Measurements from ENCODE around the gene PRXL2B.
A peak's percentile ranks its signal among the peaks of the same experiment; 100 is the strongest.
"Not testable (repeated sequence)": the region's sequence is repeated elsewhere in the genome, so short reads cannot be mapped to it uniquely, and the experiment has no call there.

The PRXL2B gene

GRCh38 chr1:2560299-2561073 lies 26.1 kb upstream of the PRXL2B start:
- FAIRE-seq, result no peak
- no peak for DNase-seq (ENCODE audit: insufficient read length)
- TF ChIP-seq POLR2A (IDR thresholded peaks at IDR 0.05; ENCODE audit: low read depth, low read length), result no peak
- TF ChIP-seq POLR2AphosphoS5 (IDR thresholded peaks at IDR 0.05; ENCODE audit: low read depth, low read length), result no peak
- no peak for TF ChIP-seq TAF1 (IDR thresholded peaks at IDR 0.05; ENCODE audit: borderline replicate concordance, low read depth, low read length)

GRCh38 chr1:2561446-2561845 lies 25.1 kb upstream of the PRXL2B start:
- no peak for TF ChIP-seq TAF1 (IDR thresholded peaks at IDR 0.05; ENCODE audit: borderline replicate concordance, low read depth, low read length)
- TF ChIP-seq POLR2A (IDR thresholded peaks at IDR 0.05; ENCODE audit: low read depth, low read length), result no peak
- no peak for TF ChIP-seq POLR2AphosphoS5 (IDR thresholded peaks at IDR 0.05; ENCODE audit: low read depth, low read length)
- DNase-seq (ENCODE audit: insufficient read length) (no peak), FAIRE-seq (no peak)

- DNase-seq (ENCODE audit: insufficient read length) (no peak), FAIRE-seq (no peak)
- TF ChIP-seq TAF1 (IDR thresholded peaks at IDR 0.05; ENCODE audit: borderline replicate concordance, low read depth, low read length) (no peak), POLR2A (IDR thresholded peaks at IDR 0.05; ENCODE audit: low read depth, low read length) (no peak), POLR2AphosphoS5 (IDR thresholded peaks at IDR 0.05; ENCODE audit: low read depth, low read length) (no peak)
Observed at GRCh38 chr1:2561898-2562895, 24.4 kb upstream of the PRXL2B start.

DNA sequence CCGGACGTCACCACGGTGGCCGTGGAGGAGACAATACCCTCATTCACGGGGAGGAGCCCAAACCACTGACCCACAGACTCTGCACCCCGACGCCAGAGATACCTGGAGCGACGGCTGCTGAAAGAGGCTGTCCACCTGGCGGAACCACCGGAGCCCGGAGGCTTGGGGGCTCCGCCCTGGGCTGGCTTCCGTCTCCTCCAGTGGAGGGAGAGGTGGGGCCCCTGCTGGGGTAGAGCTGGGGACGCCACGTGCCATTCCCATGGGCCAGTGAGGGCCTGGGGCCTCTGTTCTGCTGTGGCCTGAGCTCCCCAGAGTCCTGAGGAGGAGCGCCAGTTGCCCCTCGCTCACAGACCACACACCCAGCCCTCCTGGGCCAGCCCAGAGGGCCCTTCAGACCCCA lies 23.4 kb upstream of the PRXL2B start:
- FAIRE-seq, result no peak
- no peak for TF ChIP-seq TAF1 (IDR thresholded peaks at IDR 0.05; ENCODE audit: borderline replicate concordance, low read depth, low read length)
- TF ChIP-seq POLR2AphosphoS5 (IDR thresholded peaks at IDR 0.05; ENCODE audit: low read depth, low read length), result no peak
- no peak for TF ChIP-seq POLR2A (IDR thresholded peaks at IDR 0.05; ENCODE audit: low read depth, low read length)
- DNase-seq (ENCODE audit: insufficient read length), result no peak

DNA sequence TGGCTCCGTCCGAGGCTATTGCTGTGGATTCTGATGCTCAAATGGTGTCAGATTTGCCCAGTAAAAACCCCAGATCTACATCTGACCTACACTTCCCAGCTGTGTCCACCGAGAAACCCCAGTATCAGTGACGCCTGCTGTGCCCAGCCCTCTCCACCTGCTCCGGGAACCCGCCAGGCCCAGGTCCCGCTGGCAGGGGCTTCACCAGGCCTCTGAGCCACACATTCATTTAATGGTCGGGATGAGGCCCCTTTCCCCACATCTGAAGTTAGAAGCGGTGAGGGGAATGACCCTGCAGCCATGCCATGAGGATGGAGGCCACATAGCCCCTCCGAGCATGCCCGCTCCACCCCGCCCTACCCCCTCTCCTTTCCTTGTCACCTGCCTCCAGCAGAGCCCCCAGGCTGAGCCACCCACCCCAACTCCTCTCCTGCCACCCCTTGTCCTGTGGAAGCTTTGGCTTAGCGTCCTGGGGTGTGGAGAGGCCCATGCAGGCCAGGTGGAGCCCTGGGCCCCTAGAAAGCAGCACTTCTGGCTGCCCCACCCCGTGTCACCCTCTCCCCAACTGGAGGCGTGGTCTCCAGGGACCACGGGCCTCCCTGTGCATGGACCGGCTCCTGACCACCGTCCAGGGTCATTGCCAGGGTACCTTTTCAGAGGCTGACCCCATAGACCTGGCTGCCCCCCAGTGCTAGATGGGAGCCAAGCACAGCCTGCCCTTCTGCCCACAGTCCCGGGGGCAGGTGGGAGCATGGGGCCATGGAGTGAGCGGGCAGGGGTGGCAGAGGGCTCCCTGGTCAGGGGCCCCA lies 22.4 kb upstream of the PRXL2B start:
- no peak for FAIRE-seq
- no peak for DNase-seq (ENCODE audit: insufficient read length)
- TF ChIP-seq POLR2A (IDR thresholded peaks at IDR 0.05; ENCODE audit: low read depth, low read length) (no peak; the same call in 1 of the 2 replicates), POLR2AphosphoS5 (IDR thresholded peaks at IDR 0.05; ENCODE audit: low read depth, low read length) (no peak; the same call in 1 of the 2 replicates), TAF1 (IDR thresholded peaks at IDR 0.05; ENCODE audit: borderline replicate concordance, low read depth, low read length) (no peak)

- FAIRE-seq (no peak), DNase-seq (ENCODE audit: insufficient read length) (no peak)
- TF ChIP-seq POLR2AphosphoS5 (IDR thresholded peaks at IDR 0.05; ENCODE audit: low read depth, low read length) (no peak), TAF1 (IDR thresholded peaks at IDR 0.05; ENCODE audit: borderline replicate concordance, low read depth, low read length) (no peak), POLR2A (IDR thresholded peaks at IDR 0.05; ENCODE audit: low read depth, low read length) (no peak)
Observed at GRCh38 chr1:2564815-2565374, 21.7 kb upstream of the PRXL2B start.

DNA sequence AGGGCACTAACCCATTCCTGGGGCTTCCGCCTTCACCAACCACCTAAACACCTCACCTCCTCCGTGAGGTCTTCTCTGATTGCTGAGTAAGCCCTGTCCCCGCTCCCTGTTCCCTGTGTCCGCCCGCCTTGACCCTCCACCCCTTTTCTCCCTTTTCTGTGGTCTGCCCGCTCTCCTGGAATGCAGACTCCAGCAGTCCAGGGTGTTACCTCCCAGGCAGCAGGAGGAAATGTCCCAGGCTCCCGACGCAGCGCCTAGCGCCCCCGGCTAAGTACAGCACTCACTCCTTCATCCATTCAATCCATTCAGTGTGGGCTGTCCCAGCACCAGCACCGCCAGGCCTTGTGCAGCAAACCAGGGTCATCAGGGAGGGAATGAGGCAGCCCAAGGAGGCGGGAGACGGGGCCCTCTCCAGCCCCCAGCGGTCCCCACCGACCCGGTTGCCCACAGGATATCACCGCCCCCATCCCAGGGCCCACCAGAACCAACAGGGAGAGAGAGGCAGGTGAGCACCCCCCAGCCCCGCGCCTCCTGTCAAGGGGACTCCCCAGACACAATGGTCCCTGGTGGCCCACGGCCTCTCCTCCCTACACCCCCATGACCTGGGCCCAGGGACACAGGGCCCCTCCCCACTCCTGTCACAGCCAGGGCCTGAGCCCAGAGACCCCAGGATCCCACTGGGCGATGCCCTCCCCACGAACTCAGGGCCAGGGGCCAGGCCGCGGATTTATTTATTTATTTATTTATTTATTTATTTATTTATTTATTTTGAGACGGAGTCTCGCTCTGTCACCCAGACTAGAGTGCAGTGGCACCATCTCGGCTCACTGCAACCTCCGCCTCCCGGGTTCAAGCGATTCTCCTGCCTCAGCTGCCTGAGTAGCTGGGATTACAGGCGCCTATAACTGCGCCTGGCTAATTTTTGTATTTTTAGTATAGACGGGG lies 20.2 kb upstream of the PRXL2B start:
- TF ChIP-seq POLR2A (IDR thresholded peaks at IDR 0.05; ENCODE audit: low read depth, low read length) (no peak), POLR2AphosphoS5 (IDR thresholded peaks at IDR 0.05; ENCODE audit: low read depth, low read length) (no peak; the same call in 1 of the 2 replicates), TAF1 (IDR thresholded peaks at IDR 0.05; ENCODE audit: borderline replicate concordance, low read depth, low read length) (no peak)
- DNase-seq (ENCODE audit: insufficient read length) (no peak), FAIRE-seq (no peak)

GRCh38 chr1:2567083-2567679 lies 19.4 kb upstream of the PRXL2B start:
- FAIRE-seq (no peak), DNase-seq (ENCODE audit: insufficient read length) (no peak)
- TF ChIP-seq POLR2AphosphoS5 (IDR thresholded peaks at IDR 0.05; ENCODE audit: low read depth, low read length) (no peak), TAF1 (IDR thresholded peaks at IDR 0.05; ENCODE audit: borderline replicate concordance, low read depth, low read length) (no peak), POLR2A (IDR thresholded peaks at IDR 0.05; ENCODE audit: low read depth, low read length) (no peak; the same call in 1 of the 2 replicates)

GRCh38 chr1:2568187-2568816 lies 18.3 kb upstream of the PRXL2B start:
- peak; percentile 84 for FAIRE-seq
- DNase-seq (ENCODE audit: insufficient read length), result not testable (repeated sequence)
